ENCODE data around the gene PDE11A. TPM values are rescaled to one million over a fixed set of nuclear protein-coding genes. Genes with fewer than 3 reads are reported as not detected.

Gene PDE11A
- total RNA-seq, result 0.07 TPM in 1 of 2 replicates, not detected in the other

DNA sequence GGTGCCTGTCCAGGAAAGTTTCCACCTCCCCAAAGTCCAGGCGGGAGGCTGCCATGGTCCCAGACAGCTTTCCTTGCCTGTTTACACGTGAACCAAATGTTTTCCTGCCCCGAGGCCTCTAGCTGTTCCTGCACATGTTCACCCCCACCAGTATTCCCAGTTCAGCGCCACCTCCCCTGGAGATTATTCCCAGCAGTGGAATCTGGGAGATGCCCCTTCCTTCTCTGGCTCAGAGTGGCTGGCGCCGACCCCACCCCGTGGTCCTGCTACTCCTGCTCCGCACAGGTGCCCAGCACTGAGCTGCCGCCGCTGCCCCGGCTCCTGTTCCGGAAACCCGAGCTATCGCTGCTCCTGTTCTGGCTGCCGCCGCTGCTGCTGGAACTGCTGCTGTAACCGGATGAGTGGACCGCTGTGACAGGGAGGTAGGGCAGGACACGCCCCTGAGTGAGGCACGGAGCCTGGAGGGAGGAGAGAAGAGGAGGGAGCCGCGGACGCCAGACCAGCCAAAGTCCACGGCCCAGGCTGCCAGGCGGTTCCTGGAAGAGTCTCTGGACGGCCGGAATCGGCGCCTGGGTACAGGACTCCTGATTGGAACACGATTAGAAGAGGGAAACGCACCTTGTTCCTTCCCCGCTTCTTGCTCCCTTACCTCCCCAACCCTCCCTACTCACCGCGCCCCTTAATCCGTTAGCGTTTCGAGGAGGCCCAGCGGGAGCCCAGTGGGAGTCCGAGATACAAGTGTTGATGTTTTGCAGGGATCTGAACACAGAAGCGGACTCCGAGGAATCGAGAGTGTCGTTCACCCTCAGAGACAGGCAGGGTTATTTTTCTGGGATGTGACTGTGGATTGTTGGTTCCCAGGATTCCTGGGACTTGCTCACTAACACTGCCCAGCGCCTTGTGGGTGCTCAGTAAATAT, at the start of gene PDE11A:
TSS of gene PDE11A (minus strand) at position 395 of the 919 bp plus-strand sequence. CDS start at position 55, 340 bp downstream.

DNA sequence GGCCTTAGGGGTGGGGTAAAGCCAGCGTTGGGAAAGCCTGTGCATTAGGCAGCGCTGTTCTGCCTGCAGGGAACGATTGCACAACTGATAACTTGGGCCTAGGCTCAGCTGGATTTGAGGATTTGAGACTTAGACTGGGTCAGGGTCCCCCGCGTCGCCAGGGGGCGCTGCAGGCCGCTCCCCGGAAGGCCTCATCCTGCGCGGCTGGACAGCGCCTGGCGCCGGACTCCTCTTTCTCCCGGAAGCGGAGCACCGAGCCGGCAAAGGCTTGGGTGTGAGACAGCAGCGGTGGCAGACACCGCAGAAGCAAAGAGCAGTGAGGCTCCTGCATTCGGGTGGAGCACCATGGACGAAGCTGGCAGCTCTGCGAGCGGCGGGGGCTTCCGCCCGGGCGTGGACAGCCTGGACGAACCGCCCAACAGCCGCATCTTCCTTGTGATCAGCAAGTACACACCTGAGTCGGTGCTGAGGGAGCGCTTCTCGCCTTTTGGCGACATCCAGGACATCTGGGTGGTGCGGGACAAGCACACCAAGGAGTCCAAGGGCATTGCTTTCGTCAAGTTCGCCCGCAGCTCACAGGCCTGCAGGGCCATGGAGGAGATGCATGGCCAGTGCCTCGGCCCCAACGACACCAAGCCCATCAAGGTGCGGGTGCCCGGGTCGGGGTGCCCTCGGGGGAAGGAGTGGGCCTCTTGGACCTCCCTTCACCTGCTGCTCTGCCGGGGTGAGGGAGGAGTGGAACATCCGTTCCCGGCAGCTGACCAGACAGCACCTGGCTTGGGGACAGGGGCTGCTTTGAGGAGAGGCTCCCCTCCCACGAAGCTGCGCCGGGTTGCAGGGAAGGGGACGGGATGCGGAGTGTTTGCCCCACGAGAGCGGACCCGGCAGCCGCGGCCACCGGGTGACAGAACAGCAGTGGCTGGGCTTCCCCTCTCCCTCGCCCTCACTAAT, 39.9 kb upstream of the PDE11A start, which contains the start of gene RBM45:
TSS of gene RBM45 (plus strand) at position 236 of the 951 bp plus-strand sequence. CDS start at position 346, 110 bp downstream.

Other genes with a start within 250 kb of the PDE11A start
- 13.3 and 17.7 TPM in 2 replicates for gene RBM45, start 39.7 kb upstream of the PDE11A start, total RNA-seq
- gene OSBPL6, start 121.7 kb upstream of the PDE11A start, total RNA-seq, result 13.7 and 15.9 TPM in 2 replicates